Islet precursor cell (in vitro differentiated cells): ENCODE results near the gene CRACDL.

Experiments
- DNase-seq: peaks from one replicate; pipeline ENCODE4 v3.0.0-alpha.2; 2018

The CRACDL gene

DNA sequence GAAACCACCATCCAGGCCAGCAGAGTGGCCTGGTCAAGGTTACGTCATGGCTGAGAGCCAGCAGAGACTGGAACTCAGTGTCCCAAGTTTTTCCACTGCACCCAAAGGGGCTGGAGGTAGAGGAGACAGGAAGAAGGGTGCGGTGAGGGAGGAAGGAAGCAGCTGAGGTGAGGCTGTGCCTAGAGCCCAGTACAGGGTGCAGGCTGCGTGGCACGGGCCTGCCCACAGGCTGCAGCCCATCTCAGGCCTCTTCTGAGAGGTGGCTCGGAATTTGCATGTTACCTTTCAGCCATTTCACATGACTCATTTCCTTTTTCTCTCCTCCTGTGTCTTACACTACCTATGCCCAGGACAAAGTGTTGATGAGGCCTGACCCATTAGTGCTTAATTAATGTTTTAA lies 191.4 kb downstream of the CRACDL start:
- DNase-seq: no peak
